NB4 (cell line): Measurements from ENCODE around the gene IL1RN.

ENCODE experiments used
- CTCF ChIP-seq: IDR thresholded peaks from one replicate; pipeline ENCODE4 v1.5.1; 2012; ENCODE audit warnings: low read depth, low read length
- MAX ChIP-seq: IDR thresholded peaks from 2 replicates; pipeline ENCODE4 v1.6.1; 2011; ENCODE audit warnings: low read depth, low read length
- MYC ChIP-seq: IDR thresholded peaks from 2 replicates; pipeline ENCODE4 v1.6.1; 2011; ENCODE audit warnings: low read depth, low read length
- POLR2A ChIP-seq: IDR thresholded peaks from 2 replicates; pipeline ENCODE4 v1.6.1; 2011; ENCODE audit warnings: mild to moderate bottlenecking; ENCODE audit not compliant: insufficient read length; ENCODE audit errors: extremely low read depth

GRCh38 chr2:113112441-113112840 lies 15.0 kb upstream of the IL1RN start:
- TF ChIP-seq CTCF (no peak), POLR2A (no peak), MYC (no peak), MAX (no peak)
